Mesenteric fat pad (tissue), 1 donor: Measurements from ENCODE around the gene CAMSAP1. TPM values are rescaled to one million over a fixed set of nuclear protein-coding genes. Genes with fewer than 3 reads are reported as not detected.
A peak's percentile ranks its signal among the peaks of the same experiment; 100 is the strongest.

Source experiments
- DNase-seq: peaks from one replicate; pipeline ENCODE4 v3.0.0-alpha.2; 2020; ENCODE audit warnings: low spot score
- total RNA-seq: library from RNA; stranded (reverse); fragmentation: NEBNext Ultra II Directional; extraction: Animal tissue kit (Norgen Biotek cat#: 25700); gene quantifications from one replicate; pipeline ENCODE4 v1.2.1, GENCODE V29; 2021
- donor health status: DM: yes; HTN: yes; CAD: no.

CAMSAP1 gene
- total RNA-seq, 1 donor from 2014 or later, result 35.3 TPM

DNA sequence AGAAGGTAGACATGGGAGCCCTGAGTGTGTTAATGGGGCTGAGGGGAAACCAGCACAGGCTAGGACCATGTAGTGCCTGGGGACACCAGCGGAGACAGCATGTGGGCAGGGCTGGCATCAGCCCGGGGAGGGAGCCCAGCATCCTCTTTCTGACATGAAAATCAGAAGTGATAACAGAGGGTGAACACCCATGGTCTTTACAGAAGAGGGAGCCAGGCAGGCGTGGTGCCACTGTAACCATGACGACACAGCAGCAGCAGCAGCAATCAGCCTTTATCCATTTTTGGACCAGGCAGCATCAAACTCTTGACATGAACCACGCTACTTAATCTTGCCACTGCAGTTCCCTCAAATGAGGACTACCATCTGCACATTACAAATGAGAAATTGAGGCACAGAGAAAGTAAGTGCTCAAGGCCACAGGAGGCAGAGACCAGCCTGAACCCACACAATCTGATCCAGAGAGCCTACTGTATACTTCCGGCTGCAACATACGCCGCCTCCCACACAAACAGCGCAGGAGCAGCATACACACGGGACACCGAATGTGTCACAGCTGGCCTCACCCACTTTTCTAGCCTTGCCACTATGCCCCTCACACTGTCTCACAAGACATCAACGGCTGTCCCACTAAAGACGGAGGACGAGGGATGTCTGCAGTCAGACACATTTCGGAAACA is 23.8 kb downstream of the CAMSAP1 start:
- peak; percentile 67 for DNase-seq

DNA sequence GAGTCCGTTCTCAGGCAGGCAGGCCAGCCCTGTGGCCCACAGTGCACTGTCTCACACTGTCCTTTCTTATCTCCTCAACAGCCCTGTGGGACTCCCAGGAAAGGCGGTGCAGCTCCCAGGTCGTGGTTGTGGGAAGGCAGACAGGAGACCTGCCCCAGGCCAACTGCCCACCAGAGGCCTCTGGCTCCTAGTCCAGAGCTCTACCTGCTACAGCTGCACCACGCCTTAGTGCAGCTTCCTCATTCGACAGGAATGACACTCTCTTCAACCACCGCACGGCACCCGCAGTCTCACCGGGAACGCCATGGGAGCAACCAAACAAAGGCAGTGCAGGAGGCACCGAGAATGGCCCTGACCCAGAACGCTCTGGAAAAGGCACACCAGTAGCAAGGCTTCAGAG is 25.3 kb downstream of the CAMSAP1 start:
- DNase-seq, result no peak

DNA sequence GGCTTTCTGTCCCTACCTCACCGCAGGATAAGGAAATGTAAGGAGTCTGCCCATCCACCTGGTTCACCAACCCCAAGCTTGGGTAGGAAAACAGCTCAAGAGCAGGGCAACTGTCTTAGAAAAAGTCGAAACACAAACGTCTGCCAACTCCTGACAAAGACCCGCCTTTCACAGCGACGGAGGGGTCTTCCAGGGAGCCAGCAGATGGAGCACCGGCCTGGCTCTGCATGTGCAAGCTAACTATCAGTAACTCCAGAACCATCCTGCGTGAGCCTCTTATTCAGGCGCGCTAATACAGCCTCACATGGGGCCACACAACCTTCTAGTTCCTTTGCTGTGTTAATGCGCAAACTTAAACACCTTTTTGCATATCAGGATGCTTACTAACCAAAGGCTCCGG is 26.9 kb downstream of the CAMSAP1 start:
- no peak for DNase-seq

DNA sequence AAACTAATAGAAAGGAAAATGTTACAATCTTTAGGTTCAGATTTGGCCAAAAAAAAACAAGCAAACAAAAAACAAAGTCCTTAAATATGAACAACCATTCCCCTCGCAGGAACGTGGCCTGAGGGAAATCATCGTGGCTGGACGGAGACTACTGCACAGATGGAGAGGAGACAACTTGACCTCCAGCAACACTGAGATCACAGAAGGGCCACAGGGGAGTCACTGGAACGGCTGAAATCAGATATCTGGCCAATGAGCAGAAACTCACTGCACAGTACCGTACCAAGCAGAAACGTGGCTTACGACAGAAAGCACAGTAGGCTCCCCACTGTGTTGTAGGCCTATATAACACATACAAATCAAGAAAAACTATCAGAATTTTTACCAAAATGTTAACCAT is 27.7 kb downstream of the CAMSAP1 start:
- DNase-seq, result peak; percentile 8

DNA sequence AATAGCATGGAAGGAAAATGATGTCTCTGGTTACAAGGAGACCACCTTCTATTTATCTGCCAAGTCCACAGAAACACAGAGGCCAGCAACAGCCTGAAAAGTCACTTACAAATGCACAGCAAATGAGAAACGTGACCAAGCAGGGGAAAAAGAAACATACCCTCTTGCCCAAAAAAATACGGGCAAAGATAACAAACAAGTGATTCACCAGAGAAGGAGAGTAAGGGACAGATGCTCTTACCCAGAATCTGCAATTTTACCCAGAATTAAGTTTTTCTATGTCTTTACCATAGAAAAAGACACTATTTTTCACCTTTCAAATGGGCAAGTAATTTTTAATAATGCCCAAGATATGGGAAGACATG is 28.1 kb downstream of the CAMSAP1 start:
- DNase-seq, result no peak

DNA sequence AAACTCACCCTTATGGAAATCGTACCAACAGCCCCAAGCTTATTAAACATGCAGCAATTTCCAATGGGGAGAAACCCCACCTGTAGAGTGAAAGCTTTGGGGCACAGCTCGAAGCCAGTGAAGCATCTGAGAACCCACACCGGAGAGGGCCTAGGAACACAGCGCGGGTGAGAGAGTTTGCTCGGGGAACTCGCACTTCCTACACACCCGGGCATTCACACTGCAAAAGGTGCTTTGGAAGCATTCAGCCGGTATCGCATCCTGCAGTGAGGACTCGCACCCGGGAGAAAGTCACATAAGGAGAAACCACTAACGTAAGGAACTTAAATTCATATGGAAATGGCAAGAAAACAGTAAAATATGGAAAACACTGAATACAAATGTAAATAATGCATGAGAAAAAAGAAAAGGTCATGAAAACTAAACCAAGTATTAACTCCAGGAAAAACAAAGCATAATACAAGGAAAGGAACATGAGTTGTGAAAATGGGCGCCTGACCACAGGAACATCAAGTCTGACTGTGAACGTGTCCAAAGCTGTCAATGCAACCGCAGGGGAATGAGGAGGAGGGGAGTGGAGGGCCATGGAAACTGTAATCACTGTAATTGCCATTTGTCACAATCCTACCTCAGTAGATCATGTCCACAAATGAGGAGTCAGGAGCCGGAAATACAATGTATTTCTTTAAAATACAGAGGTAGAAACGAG is 28.7 kb downstream of the CAMSAP1 start:
- peak; percentile 16 for DNase-seq

DNA sequence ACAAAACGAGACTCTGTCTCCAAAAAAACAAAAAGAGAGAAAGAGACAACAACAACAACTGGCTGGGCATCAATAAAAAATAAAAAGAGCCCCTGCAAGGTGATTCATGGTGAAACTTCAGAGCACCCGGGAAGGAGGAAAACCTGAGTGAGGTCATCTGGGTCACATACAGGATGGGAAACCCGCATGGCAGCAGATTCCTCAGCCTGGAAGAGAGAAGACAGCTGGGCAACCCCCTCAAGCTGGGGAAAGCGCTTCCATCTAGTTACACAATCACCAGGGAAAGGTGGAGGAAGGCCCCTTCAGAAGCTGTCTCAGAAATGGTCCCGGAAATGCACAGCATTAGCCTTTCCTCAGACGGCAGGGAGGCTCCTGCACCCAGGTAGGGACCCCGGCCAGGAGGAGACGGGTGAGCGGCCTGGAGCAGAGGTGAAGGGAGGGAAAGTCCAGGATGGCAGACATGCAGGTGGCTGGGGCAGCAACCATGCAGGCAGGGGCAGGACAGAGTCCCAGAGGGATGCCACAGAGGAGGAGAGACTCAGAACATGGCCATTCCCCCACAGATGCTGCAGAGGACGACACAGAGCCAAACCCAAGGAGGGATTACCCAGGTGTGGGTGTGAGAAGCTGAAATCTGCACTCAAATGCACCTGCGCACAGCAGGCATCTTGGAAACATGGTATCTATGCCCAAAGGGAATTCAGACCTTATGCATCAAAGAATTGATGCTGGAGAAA is 29.4 kb downstream of the CAMSAP1 start:
- no peak for DNase-seq

DNA sequence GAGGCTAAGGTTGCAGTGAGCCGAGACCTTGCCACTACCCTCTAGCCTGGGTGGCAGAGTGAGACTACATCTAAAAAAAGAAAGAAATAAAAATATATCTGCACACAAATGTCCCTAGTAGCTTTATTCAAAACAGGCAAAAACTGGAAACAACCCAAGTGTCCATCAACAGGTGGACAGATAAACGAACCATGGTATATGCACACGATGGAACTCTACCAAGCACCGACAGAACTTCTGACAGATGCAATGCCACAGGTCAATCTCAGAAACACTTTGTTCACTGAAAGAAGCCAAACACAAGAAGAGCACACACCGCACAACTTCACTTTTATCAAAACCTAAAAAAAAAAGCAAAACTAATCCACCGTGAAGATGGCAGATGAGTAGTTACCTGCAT is 30.4 kb downstream of the CAMSAP1 start:
- DNase-seq, result no peak

DNA sequence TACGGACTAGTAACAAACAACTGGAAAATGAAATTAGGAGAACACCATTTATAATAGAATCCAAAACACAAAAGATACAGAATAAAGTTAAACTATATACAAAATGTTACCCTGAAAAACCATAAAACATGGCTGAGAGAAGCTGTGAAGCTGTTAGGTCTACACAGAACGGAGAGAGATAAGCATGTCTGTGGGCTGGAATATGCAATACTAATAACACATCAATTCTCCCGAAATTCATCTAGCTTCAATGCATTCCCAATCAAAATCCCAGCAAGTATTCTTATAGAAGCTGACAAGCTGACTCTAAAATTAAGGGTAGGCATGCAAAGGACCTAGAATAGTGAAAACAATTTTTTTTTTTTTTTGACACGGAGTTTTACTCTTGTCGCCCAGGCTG is 32.5 kb downstream of the CAMSAP1 start:
- DNase-seq, result no peak

DNA sequence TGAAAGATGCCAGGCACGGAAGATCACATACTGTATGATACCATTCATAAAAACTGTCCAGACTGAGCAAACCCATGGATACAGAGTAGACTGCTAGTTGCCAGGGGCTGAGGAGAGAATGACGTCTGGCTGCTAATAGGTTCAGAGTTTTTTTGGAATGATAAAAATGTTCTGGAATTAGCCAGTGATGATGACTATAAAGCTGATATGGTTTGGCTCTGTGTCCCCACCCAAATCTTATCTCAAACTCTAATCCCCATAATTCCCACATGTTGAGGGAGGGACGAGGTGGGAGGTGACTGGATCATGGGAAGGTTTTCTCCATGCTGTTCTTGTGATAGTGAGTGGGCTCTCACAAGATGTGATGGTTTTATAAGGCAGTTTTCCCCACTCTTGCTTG is 37.4 kb downstream of the CAMSAP1 start:
- no peak for DNase-seq

DNA sequence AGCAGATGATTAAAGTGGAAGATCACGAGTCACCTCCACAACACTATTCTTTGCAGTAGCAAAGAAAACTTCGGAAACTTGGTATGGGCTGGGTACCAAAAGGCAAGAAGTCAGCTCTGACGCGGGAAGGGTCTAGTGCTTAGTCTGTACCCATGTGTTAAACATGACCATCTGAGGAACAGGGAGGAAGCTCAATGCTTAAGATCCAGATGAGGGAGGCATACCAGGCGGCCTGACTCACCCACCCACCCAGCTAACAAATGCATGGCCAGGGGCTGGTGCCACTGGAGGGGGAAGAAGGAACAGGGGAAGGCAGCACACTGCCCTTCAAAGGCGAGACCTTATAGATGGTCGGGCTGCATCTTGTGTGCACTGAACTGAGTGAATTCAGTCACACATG is 41.8 kb downstream of the CAMSAP1 start:
- no peak for DNase-seq

DNA sequence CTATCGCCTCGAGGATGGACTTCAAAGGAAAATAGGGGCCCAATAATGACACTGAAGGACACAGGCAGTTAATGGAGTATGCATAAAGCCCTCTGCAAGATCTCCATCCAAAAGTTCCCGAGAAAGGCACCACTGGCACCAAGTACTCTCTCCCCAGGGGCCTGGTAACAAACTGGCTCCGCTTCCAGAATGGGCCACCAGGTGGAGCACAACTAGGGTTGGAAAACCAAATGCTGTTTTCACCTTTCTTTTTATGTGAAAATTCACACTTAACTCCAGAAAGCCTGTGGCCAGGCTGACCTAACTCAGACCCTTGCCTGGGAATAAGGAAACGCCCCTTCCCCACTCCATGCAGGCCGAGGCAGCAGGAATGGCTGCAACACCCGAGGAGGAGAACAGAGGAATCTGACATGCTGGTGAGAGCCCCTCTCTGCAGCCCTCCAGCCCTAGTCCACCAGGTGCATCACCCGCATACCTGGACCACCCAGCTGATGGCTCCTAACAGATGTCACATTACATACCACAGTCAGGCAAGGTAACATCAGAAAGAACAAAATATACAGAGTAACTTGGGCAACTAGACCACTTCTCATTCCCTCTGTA is 42.8 kb downstream of the CAMSAP1 start:
- no peak for DNase-seq

DNA sequence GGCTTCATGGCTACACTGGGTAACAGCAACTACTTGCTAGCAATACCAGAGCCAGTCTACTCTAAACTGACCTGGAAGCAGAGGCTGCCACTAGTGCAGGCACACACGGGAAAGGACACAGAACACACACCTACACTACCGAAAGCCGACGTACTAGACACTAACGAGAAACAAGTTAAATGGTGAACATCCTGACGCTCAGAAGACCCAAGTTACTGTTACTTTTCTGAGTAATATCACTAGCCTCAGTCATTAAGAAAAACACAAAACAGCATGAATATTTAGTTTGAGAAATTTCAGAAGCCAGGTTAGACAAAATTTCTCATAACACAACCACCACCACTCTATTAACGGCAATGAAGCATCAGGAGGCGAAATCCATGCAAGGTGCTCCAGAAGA is 44.5 kb downstream of the CAMSAP1 start:
- no peak for DNase-seq

DNA sequence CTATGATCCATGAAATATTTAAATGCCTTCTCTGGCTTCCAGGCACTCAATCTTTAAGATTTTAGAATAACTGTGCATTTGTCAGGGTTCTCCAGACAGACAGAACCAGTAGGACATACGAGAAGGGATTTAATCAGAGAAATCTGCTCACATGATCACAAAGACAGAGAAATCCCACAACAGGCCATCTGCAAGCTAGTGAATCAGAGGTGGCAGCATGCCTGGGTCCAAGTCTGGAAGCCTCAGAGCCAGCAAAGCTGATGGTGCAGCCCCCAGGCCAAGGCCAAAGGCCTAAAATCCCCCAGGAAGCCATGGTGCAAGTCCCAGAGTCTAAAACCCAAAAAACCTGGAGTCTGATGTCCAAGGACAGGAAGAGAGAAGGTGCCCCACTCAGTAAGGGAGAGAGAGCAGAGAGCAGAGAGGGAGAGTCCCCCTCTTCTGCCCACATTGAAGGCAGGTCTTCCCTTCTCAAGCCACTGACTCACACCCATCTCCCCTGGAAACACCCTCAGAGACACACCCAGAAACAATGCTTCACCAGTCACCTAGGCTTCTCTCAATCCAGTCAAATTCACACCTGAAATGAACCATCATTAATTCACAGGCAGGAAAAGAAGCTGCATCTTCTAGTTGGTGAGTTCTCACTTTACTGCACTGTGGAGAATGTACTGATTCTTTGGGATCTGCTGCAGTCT is 48.7 kb downstream of the CAMSAP1 start:
- no peak for DNase-seq

DNA sequence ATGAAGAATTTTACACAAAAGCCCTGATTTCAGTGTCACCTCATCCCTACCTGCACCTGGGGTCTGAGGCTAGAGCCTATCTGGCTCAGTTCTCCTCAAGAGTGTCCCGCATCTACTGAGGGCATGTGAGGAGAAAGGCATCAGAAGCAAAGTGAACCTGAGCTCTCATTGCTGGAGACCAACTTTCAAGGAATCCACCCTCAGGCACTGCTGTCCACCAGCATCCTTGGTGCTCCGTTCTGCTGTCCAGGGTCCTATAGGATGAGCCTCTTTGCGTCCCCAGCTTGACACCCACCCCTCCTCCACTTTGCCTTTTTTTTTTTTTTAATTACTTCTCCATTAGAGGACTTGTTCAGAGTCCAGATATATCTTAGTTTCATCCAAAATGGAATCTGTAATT is 49.5 kb downstream of the CAMSAP1 start:
- no peak for DNase-seq

DNA sequence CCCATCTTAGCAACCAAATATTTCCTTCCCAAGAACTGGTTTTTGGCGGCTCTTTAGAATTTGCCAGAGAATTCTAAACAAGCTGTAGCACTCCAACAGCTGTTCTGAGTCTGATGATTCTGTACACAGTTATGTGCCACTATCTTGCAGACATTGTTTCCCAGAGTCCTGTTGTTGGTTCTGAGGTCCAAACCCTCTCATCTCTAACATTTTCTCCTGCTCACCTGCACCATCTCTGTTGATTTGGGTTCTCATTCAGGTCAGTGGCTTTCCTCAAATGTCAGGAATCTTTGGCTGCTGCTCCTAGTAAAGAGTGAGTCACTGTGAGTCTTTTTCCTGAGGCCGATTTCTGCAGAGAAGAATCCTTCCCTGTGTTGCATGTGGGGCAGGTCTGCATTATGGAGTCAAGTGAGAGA is 50.0 kb downstream of the CAMSAP1 start:
- no peak for DNase-seq

DNA sequence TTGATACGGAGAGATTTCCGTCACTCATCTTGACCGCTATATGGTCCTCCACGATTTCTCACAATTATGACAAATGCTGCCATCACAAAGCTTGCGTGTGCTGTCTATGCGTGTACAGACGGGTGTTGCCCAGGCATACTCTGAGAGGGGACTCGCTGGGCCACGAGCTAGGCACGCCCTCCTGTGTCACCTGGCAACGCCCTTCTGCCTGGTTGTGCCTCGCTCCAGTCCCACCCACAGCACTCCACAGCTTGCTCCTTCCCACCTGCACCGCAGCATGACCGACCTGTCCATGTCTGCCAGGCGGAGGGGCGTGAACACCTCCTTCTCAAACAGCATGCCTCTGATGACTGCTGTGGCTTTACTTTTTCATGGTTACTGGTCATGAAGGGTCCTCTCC is 55.6 kb downstream of the CAMSAP1 start:
- DNase-seq, result no peak

DNA sequence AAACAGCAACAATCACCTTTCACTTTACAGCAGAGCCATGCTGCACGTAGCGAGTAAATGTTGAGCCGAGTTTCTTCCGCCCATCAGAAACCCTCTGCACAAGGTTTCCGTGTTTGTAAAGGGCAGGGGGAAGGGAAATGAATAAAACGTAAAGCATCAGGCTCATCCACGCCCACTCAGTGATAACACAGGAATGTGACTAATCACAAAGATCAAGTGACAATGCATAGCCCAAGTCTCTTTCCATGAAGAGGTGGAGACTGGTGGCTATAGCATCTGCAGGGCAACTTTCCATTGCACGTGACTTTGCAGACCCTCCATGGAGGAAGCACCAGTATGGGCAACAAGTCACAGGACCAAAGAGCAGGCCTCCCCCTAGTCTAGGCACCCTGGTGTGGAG is 56.6 kb downstream of the CAMSAP1 start:
- DNase-seq, result no peak

DNA sequence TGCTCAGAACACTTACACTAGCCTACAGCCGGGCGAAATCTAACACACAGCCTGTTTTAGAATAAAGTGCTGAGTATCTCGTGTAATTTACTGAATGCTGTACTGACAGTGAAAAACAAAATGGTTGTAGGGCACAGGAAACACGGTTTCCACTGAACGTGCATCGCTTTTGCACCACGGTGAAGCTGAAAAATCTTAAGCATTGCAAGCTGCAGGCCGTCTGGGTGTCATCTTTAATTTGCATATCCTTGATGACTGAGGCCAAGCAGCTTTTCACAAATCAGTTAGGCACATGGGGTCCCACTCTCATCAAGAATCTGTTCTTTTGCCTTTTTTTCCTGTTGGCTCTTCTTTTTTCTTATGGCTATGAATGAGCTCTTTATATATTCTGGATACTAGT is 58.2 kb downstream of the CAMSAP1 start:
- DNase-seq, result no peak

DNA sequence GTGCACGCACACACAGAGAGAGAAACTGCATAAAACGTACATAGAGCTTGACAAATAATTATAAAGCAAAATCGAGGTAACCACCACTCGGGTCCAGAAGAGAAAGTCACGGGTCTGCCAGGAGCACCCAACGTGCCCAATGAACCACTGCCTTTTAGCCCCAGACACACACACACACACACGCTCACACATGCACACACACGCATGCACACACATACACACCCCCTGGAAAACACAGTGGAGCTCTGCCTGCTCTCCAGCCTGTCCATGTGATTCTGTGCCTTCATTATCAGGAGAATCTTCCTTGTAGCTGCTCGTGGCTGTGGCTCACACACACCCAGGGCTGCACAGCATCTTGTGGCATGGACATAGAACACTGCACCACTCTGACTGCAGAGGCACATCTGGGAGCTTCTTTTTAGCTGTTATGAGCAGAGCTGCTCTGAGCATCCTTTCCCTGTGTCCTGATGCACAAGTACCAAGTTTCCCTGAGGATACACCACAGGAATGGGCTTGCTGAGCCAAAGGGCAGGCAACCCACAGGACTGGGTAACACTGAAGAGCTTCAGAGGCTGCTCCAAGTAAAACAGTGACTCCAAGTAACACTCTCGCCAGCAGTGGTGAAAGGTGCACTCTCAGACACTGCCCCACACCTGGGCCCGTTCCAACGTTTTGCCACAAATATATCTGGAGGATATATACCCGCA is 58.9 kb downstream of the CAMSAP1 start:
- DNase-seq, result no peak

DNA sequence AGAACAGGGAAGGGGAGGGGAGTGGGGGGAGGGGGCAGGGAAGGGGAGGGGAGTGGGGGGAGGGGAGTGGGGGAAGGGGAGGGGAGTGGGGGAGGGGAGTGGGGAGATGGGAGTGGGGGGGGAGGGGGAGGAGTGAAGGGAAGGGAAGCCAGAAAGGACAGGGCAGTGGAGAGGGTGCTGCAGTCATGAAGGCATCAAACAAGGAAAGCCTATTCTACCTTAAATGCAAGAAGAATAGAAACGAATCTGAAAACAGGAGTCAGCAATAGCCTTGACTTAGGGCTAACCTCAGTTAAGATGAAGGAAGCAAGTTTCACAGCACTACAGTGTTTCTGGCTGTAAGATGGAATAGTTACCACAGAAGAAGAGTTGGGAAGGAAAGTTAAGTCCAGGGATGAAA is 59.5 kb downstream of the CAMSAP1 start:
- DNase-seq, result no peak
